Measurements from ENCODE around the gene HES3.

Gene HES3

GRCh38 chr1:6269296-6269695 lies 25.3 kb downstream of the HES3 start:
- Histone ChIP-seq H3K4me3 (ENCODE audit: low read depth in 1 of 2, low read length in 2 of 2) (no peak overlapping the region), H3K36me3 (ENCODE audit: control insufficient read depth in 1 of 2, insufficient read depth in 2 of 2, low read length in 2 of 2) (no peaks in the 10 kb centered on the region), H3K27ac (ENCODE audit: low read length) (no peak overlapping the region), H3K27me3 (ENCODE audit: low read depth, low read length) (no peaks in the 10 kb centered on the region), H3K9me3 (ENCODE audit: control insufficient read depth in 1 of 2, low read length in 2 of 2) (no peaks in the 10 kb centered on the region), H3K4me1 (ENCODE audit: control insufficient read depth in 1 of 2, insufficient read depth in 2 of 2, low read length in 2 of 2) (peaks cover 22 to 52% of the 10 kb centered on the region in 2 donors)

GRCh38 chr1:6269720-6270400 lies 25.9 kb downstream of the HES3 start:
- Histone ChIP-seq H3K4me3 (ENCODE audit: low read depth in 1 of 2, low read length in 2 of 2) (no peak overlapping the region), H3K9me3 (ENCODE audit: control insufficient read depth in 1 of 2, low read length in 2 of 2) (no peaks in the 10 kb centered on the region), H3K27ac (ENCODE audit: low read length) (no peak overlapping the region), H3K36me3 (ENCODE audit: control insufficient read depth in 1 of 2, insufficient read depth in 2 of 2, low read length in 2 of 2) (no peaks in the 10 kb centered on the region), H3K4me1 (ENCODE audit: control insufficient read depth in 1 of 2, insufficient read depth in 2 of 2, low read length in 2 of 2) (peaks cover 22 to 48% of the 10 kb centered on the region in 2 donors), H3K27me3 (ENCODE audit: low read depth, low read length) (no peaks in the 10 kb centered on the region)

- no peaks in the 10 kb centered on the region for H3K27me3 ChIP-seq (ENCODE audit: low read depth, low read length)
- H3K36me3 ChIP-seq (ENCODE audit: control insufficient read depth in 1 of 2, insufficient read depth in 2 of 2, low read length in 2 of 2): no peaks in the 10 kb centered on the region
- peaks cover 22 to 45% of the 10 kb centered on the region in 2 donors for H3K4me1 ChIP-seq (ENCODE audit: control insufficient read depth in 1 of 2, insufficient read depth in 2 of 2, low read length in 2 of 2)
- H3K27ac ChIP-seq (ENCODE audit: low read length): no peak overlapping the region
- no peak overlapping the region for H3K4me3 ChIP-seq (ENCODE audit: low read depth in 1 of 2, low read length in 2 of 2)
- H3K9me3 ChIP-seq (ENCODE audit: control insufficient read depth in 1 of 2, low read length in 2 of 2): no peaks in the 10 kb centered on the region
Observed at GRCh38 chr1:6270401-6270800, 26.4 kb downstream of the HES3 start.

GRCh38 chr1:6271006-6271405 lies 27.0 kb downstream of the HES3 start:
- H3K36me3 ChIP-seq (ENCODE audit: control insufficient read depth in 1 of 2, insufficient read depth in 2 of 2, low read length in 2 of 2): no peaks in the 10 kb centered on the region
- H3K27me3 ChIP-seq (ENCODE audit: low read depth, low read length): no peaks in the 10 kb centered on the region
- H3K4me3 ChIP-seq (ENCODE audit: low read depth in 1 of 2, low read length in 2 of 2): no peak overlapping the region
- H3K9me3 ChIP-seq (ENCODE audit: control insufficient read depth in 1 of 2, low read length in 2 of 2): no peaks in the 10 kb centered on the region
- H3K4me1 ChIP-seq (ENCODE audit: control insufficient read depth in 1 of 2, insufficient read depth in 2 of 2, low read length in 2 of 2): peaks cover 22 to 44% of the 10 kb centered on the region in 2 donors
- H3K27ac ChIP-seq (ENCODE audit: low read length): no peak overlapping the region

GRCh38 chr1:6271554-6271953 lies 27.6 kb downstream of the HES3 start:
- Histone ChIP-seq H3K9me3 (ENCODE audit: control insufficient read depth in 1 of 2, low read length in 2 of 2) (no peaks in the 10 kb centered on the region), H3K4me3 (ENCODE audit: low read depth in 1 of 2, low read length in 2 of 2) (no peak overlapping the region), H3K4me1 (ENCODE audit: control insufficient read depth in 1 of 2, insufficient read depth in 2 of 2, low read length in 2 of 2) (peaks cover 22 to 46% of the 10 kb centered on the region in 2 donors), H3K27me3 (ENCODE audit: low read depth, low read length) (no peaks in the 10 kb centered on the region), H3K27ac (ENCODE audit: low read length) (no peak overlapping the region), H3K36me3 (ENCODE audit: control insufficient read depth in 1 of 2, insufficient read depth in 2 of 2, low read length in 2 of 2) (no peaks in the 10 kb centered on the region)

GRCh38 chr1:6272452-6272851 lies 28.5 kb downstream of the HES3 start:
- Histone ChIP-seq H3K4me1 (ENCODE audit: control insufficient read depth in 1 of 2, insufficient read depth in 2 of 2, low read length in 2 of 2) (peaks cover 22 to 52% of the 10 kb centered on the region in 2 donors), H3K27me3 (ENCODE audit: low read depth, low read length) (no peaks in the 10 kb centered on the region), H3K9me3 (ENCODE audit: control insufficient read depth in 1 of 2, low read length in 2 of 2) (no peaks in the 10 kb centered on the region), H3K36me3 (ENCODE audit: control insufficient read depth in 1 of 2, insufficient read depth in 2 of 2, low read length in 2 of 2) (no peaks in the 10 kb centered on the region), H3K27ac (ENCODE audit: low read length) (peak overlapping the region; percentile 60), H3K4me3 (ENCODE audit: low read depth in 1 of 2, low read length in 2 of 2) (no peak overlapping the region)

- peak overlapping the region; percentile 60 for H3K27ac ChIP-seq (ENCODE audit: low read length)
- H3K27me3 ChIP-seq (ENCODE audit: low read depth, low read length): no peaks in the 10 kb centered on the region
- no peak overlapping the region for H3K4me3 ChIP-seq (ENCODE audit: low read depth in 1 of 2, low read length in 2 of 2)
- peaks cover 22 to 52% of the 10 kb centered on the region in 2 donors for H3K4me1 ChIP-seq (ENCODE audit: control insufficient read depth in 1 of 2, insufficient read depth in 2 of 2, low read length in 2 of 2)
- no peaks in the 10 kb centered on the region for H3K36me3 ChIP-seq (ENCODE audit: control insufficient read depth in 1 of 2, insufficient read depth in 2 of 2, low read length in 2 of 2)
- no peaks in the 10 kb centered on the region for H3K9me3 ChIP-seq (ENCODE audit: control insufficient read depth in 1 of 2, low read length in 2 of 2)
Observed at GRCh38 chr1:6272868-6273267, 28.9 kb downstream of the HES3 start.

- Histone ChIP-seq H3K27me3 (ENCODE audit: low read depth, low read length) (no peaks in the 10 kb centered on the region), H3K9me3 (ENCODE audit: control insufficient read depth in 1 of 2, low read length in 2 of 2) (no peaks in the 10 kb centered on the region), H3K27ac (ENCODE audit: low read length) (peak overlapping the region; percentile 60), H3K4me1 (ENCODE audit: control insufficient read depth in 1 of 2, insufficient read depth in 2 of 2, low read length in 2 of 2) (peaks cover 22 to 51% of the 10 kb centered on the region in 2 donors), H3K4me3 (ENCODE audit: low read depth in 1 of 2, low read length in 2 of 2) (no peak overlapping the region), H3K36me3 (ENCODE audit: control insufficient read depth in 1 of 2, insufficient read depth in 2 of 2, low read length in 2 of 2) (no peaks in the 10 kb centered on the region)
Observed at GRCh38 chr1:6273380-6273891, 29.5 kb downstream of the HES3 start.

- no peaks in the 10 kb centered on the region for H3K36me3 ChIP-seq (ENCODE audit: control insufficient read depth in 1 of 2, insufficient read depth in 2 of 2, low read length in 2 of 2)
- H3K4me1 ChIP-seq (ENCODE audit: control insufficient read depth in 1 of 2, insufficient read depth in 2 of 2, low read length in 2 of 2): peaks cover 22 to 44% of the 10 kb centered on the region in 2 donors
- no peak overlapping the region for H3K4me3 ChIP-seq (ENCODE audit: low read depth in 1 of 2, low read length in 2 of 2)
- H3K27ac ChIP-seq (ENCODE audit: low read length): no peak overlapping the region
- no peaks in the 10 kb centered on the region for H3K9me3 ChIP-seq (ENCODE audit: control insufficient read depth in 1 of 2, low read length in 2 of 2)
- no peaks in the 10 kb centered on the region for H3K27me3 ChIP-seq (ENCODE audit: low read depth, low read length)
Observed at GRCh38 chr1:6274102-6274501, 30.1 kb downstream of the HES3 start.

GRCh38 chr1:6274622-6275139 lies 30.7 kb downstream of the HES3 start:
- peaks cover 22 to 38% of the 10 kb centered on the region in 2 donors for H3K4me1 ChIP-seq (ENCODE audit: control insufficient read depth in 1 of 2, insufficient read depth in 2 of 2, low read length in 2 of 2)
- H3K4me3 ChIP-seq (ENCODE audit: low read depth in 1 of 2, low read length in 2 of 2): no peak overlapping the region
- no peaks in the 10 kb centered on the region for H3K27me3 ChIP-seq (ENCODE audit: low read depth, low read length)
- H3K36me3 ChIP-seq (ENCODE audit: control insufficient read depth in 1 of 2, insufficient read depth in 2 of 2, low read length in 2 of 2): no peaks in the 10 kb centered on the region
- no peaks in the 10 kb centered on the region for H3K9me3 ChIP-seq (ENCODE audit: control insufficient read depth in 1 of 2, low read length in 2 of 2)
- H3K27ac ChIP-seq (ENCODE audit: low read length): no peak overlapping the region

- Histone ChIP-seq H3K9me3 (ENCODE audit: control insufficient read depth in 1 of 2, low read length in 2 of 2) (no peaks in the 10 kb centered on the region), H3K4me1 (ENCODE audit: control insufficient read depth in 1 of 2, insufficient read depth in 2 of 2, low read length in 2 of 2) (peaks cover 18 to 25% of the 10 kb centered on the region in 2 donors), H3K27ac (ENCODE audit: low read length) (peak overlapping the region; percentile 63), H3K27me3 (ENCODE audit: low read depth, low read length) (no peaks in the 10 kb centered on the region), H3K4me3 (ENCODE audit: low read depth in 1 of 2, low read length in 2 of 2) (peak overlapping the region in 1 of 2 donors; percentile 39), H3K36me3 (ENCODE audit: control insufficient read depth in 1 of 2, insufficient read depth in 2 of 2, low read length in 2 of 2) (no peaks in the 10 kb centered on the region)
Observed at GRCh38 chr1:6275826-6276782, 32.1 kb downstream of the HES3 start.
